ENCODE results near the gene JMJD1C.
"Not testable (repeated sequence)": the region's sequence is repeated elsewhere in the genome, so short reads cannot be mapped to it uniquely, and the experiment has no call there.

GRCh38 chr10:63500551-63500950 lies 34.8 kb upstream of the JMJD1C start:
- TF ChIP-seq CTCF (conservative IDR thresholded peaks at IDR 0.05; ENCODE audit: low read depth, low read length); EZH2 (IDR thresholded peaks at IDR 0.05; ENCODE audit: low read length, unreplicated experiment); EZH2phosphoT487 (IDR thresholded peaks at IDR 0.05; ENCODE audit: borderline replicate concordance, low read length): not testable (repeated sequence)

Measured in PC-3 (cell line).